HFF-Myc (cell line): Measurements from ENCODE around the gene AK2.
"Not testable (repeated sequence)": the region's sequence is repeated elsewhere in the genome, so short reads cannot be mapped to it uniquely, and the experiment has no call there.

Experiments
- DNase-seq: peaks from one replicate; pipeline ENCODE4 v3.0.0-alpha.2; 2011; ENCODE audit warnings: low read depth; ENCODE audit errors: extremely low read depth
- H3K4me3 ChIP-seq: replicated peaks from 2 replicates; pipeline ENCODE4 v1.5.1; 2011; ENCODE audit warnings: low read depth, mild to moderate bottlenecking, control low read depth, low read length
- CTCF ChIP-seq: IDR thresholded peaks from 2 replicates; pipeline ENCODE4 v1.5.1; 2012; ENCODE audit warnings: mild to moderate bottlenecking, low read depth, low read length, control low read depth; ENCODE audit errors: missing control alignments

The AK2 gene

GRCh38 chr1:33031506-33031905 lies 5.2 kb downstream of the AK2 start:
- no peak for DNase-seq
- TF ChIP-seq CTCF: no peak
- no peak overlapping the region for H3K4me3 ChIP-seq

- no peak for DNase-seq
- no peak overlapping the region for H3K4me3 ChIP-seq
- TF ChIP-seq CTCF: no peak
These were observed 6.1 kb downstream of the AK2 start for GRCh38 chr1:33030575-33030974.

- DNase-seq: no peak
- H3K4me3 ChIP-seq: no peak overlapping the region
- no peak for TF ChIP-seq CTCF
These were observed 6.8 kb downstream of the AK2 start for GRCh38 chr1:33029921-33030320.

GRCh38 chr1:33029209-33029608 lies 7.5 kb downstream of the AK2 start:
- DNase-seq: no peak
- TF ChIP-seq CTCF: no peak
- H3K4me3 ChIP-seq: no peak overlapping the region

DNA sequence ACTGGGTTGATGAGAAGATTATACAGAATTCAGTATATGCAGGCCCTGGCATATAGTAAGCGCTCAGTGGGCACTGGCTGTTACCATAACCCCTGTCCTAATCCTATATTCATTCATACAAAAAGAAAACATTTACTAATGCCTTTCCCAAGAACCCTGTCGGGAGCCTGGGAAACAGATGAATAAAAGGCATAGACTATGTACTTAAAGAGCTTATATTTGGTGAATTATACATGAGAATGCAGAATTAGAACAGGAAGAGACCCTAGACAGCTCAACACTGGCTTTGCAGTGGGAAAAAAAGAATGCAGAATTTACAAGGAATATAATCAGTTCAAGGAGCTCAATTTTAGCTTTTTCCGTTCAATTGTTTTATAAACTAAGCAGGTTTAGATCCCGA lies 10.9 kb downstream of the AK2 start:
- DNase-seq: no peak
- no peak for TF ChIP-seq CTCF
- H3K4me3 ChIP-seq: no peak overlapping the region

GRCh38 chr1:33025180-33025569 lies 11.5 kb downstream of the AK2 start:
- H3K4me3 ChIP-seq: no peak overlapping the region
- TF ChIP-seq CTCF: no peak
- no peak for DNase-seq

GRCh38 chr1:33024430-33025179 lies 12.1 kb downstream of the AK2 start:
- not testable (repeated sequence) for DNase-seq, H3K4me3 ChIP-seq
